H9 (cell line): ENCODE data around the gene SYNGR1. TPM values are rescaled to one million over a fixed set of nuclear protein-coding genes. Genes with fewer than 3 reads are reported as not detected.
A peak's percentile ranks its signal among the peaks of the same experiment; 100 is the strongest.

Experiments used
- DNase-seq: peaks from one replicate; pipeline ENCODE4 v3.0.0-alpha.2; 2017
- H2AFZ ChIP-seq: one replicate; pipeline ENCODE4 v1.6.1; 2013; ENCODE audit warnings: mild to moderate bottlenecking, low read length, control low read depth, moderate library complexity
- H2AK5ac ChIP-seq: 2 replicates; pipeline ENCODE4 v1.6.1; 2013; ENCODE audit warnings: low read length, control low read depth, mixed read lengths; ENCODE audit not compliant: insufficient read length
- H2BK120ac ChIP-seq: one replicate; pipeline ENCODE4 v1.6.1; 2013; ENCODE audit warnings: low read depth, mild to moderate bottlenecking, low read length, control low read depth, inconsistent platforms; ENCODE audit not compliant: poor library complexity, severe bottlenecking
- H2BK12ac ChIP-seq: 2 replicates; pipeline ENCODE4 v1.6.1; 2013; ENCODE audit warnings: low read length, control low read depth, mixed read lengths, low read depth; ENCODE audit not compliant: insufficient read length
- H2BK15ac ChIP-seq: 2 replicates; pipeline ENCODE4 v1.6.1; 2013; ENCODE audit warnings: low read depth, low read length, control low read depth
- H2BK20ac ChIP-seq: one replicate; pipeline ENCODE4 v1.6.1; 2013; ENCODE audit warnings: low read depth, mild to moderate bottlenecking, low read length, control low read depth, inconsistent platforms; ENCODE audit not compliant: poor library complexity, severe bottlenecking
- H2BK5ac ChIP-seq: 2 replicates; pipeline ENCODE4 v1.6.1; 2013; ENCODE audit warnings: low read length, control low read depth, mixed read lengths; ENCODE audit not compliant: insufficient read length
- H3K14ac ChIP-seq: 2 replicates; pipeline ENCODE4 v1.6.1; 2013; ENCODE audit warnings: low read length, control low read depth; ENCODE audit not compliant: insufficient read depth
- H3K18ac ChIP-seq: 2 replicates; pipeline ENCODE4 v1.6.1; 2013; ENCODE audit warnings: low read depth, mild to moderate bottlenecking, mixed read lengths, low read length, control low read depth; ENCODE audit not compliant: insufficient read length
- H3K23ac ChIP-seq: 2 replicates; pipeline ENCODE4 v1.6.1; 2013; ENCODE audit warnings: low read length, control low read depth, mixed read lengths, low read depth; ENCODE audit not compliant: insufficient read length
- H3K23me2 ChIP-seq: 2 replicates; pipeline ENCODE4 v1.6.1; 2013; ENCODE audit warnings: low read depth, mild to moderate bottlenecking, mixed read lengths, low read length, control low read depth; ENCODE audit not compliant: insufficient read length, poor library complexity, severe bottlenecking
- H3K27ac ChIP-seq: 2 replicates; pipeline ENCODE4 v1.5.1; 2013; ENCODE audit warnings: low read length, control low read depth, mixed read lengths, low read depth; ENCODE audit not compliant: insufficient read length
- H3K27me3 ChIP-seq: 2 replicates; pipeline ENCODE4 v1.6.1; 2013; ENCODE audit warnings: low read length, control low read depth, inconsistent platforms; ENCODE audit not compliant: insufficient read depth
- H3K4ac ChIP-seq: 2 replicates; pipeline ENCODE4 v1.6.1; 2013; ENCODE audit warnings: low read depth, mild to moderate bottlenecking, control low read depth, inconsistent platforms, low read length, moderate library complexity
- H3K4me1 ChIP-seq: 2 replicates; pipeline ENCODE4 v1.6.1; 2013; ENCODE audit warnings: low read length, control low read depth, inconsistent platforms; ENCODE audit not compliant: insufficient read depth
- H3K4me2 ChIP-seq: 2 replicates; pipeline ENCODE4 v1.6.1; 2013; ENCODE audit warnings: low read length, control low read depth, mixed read lengths; ENCODE audit not compliant: insufficient read length, insufficient read depth
- H3K56ac ChIP-seq: 2 replicates; pipeline ENCODE4 v1.6.1; 2013; ENCODE audit warnings: low read depth, mild to moderate bottlenecking, mixed read lengths, low read length, control low read depth; ENCODE audit not compliant: insufficient read length
- H3K79me1 ChIP-seq: 2 replicates; pipeline ENCODE4 v1.6.1; 2013; ENCODE audit warnings: low read depth, mild to moderate bottlenecking, moderate library complexity, low read length, control low read depth, inconsistent platforms; ENCODE audit not compliant: insufficient read depth, poor library complexity, severe bottlenecking
- H3K79me2 ChIP-seq: 2 replicates; pipeline ENCODE4 v1.6.1; 2013; ENCODE audit warnings: low read length, control low read depth, inconsistent platforms; ENCODE audit not compliant: insufficient read depth
- H3K9ac ChIP-seq: 2 replicates; pipeline ENCODE4 v1.6.1; 2013; ENCODE audit warnings: low read length, control low read depth, mixed read lengths; ENCODE audit not compliant: insufficient read length; ENCODE audit errors: extremely low read depth
- H3K9me3 ChIP-seq: one replicate; pipeline ENCODE4 v1.6.1; 2013; ENCODE audit warnings: low read depth, low read length, inconsistent platforms; ENCODE audit not compliant: control insufficient read depth
- H3T11ph ChIP-seq: one replicate; pipeline ENCODE4 v1.6.1; 2013; ENCODE audit warnings: mild to moderate bottlenecking, low read length, control low read depth, inconsistent platforms
- H4K20me1 ChIP-seq: one replicate; pipeline ENCODE4 v1.6.1; 2013; ENCODE audit not compliant: control insufficient read depth, insufficient read length, insufficient read depth
- H4K5ac ChIP-seq: 2 replicates; pipeline ENCODE4 v1.6.1; 2013; ENCODE audit warnings: low read depth, mild to moderate bottlenecking, mixed read lengths, low read length, control low read depth; ENCODE audit not compliant: insufficient read length
- H4K8ac ChIP-seq: replicated peaks from 2 replicates; pipeline ENCODE4 v1.6.1; 2013; ENCODE audit warnings: low read length, control low read depth, mixed read lengths, low read depth; ENCODE audit not compliant: insufficient read length
- H4K91ac ChIP-seq: 2 replicates; pipeline ENCODE4 v1.6.1; 2013; ENCODE audit warnings: low read depth, mild to moderate bottlenecking, moderate library complexity, mixed read lengths, low read length, control low read depth; ENCODE audit not compliant: insufficient read length
- H3K27ac Mint-ChIP-seq, 3 experiments: 2 replicates in 2 of 3; 3 replicates in 1 of 3; pipeline ENCODE4 v1.8.0; 2020 to 2021; ENCODE audit warnings: mixed read lengths in 3 of 3, mild to moderate bottlenecking in 1 of 3, moderate library complexity in 1 of 3
- H3K27me3 Mint-ChIP-seq: 2 replicates; pipeline ENCODE4 v1.8.0; 2021; ENCODE audit warnings: low read depth, mild to moderate bottlenecking, moderate library complexity, mixed read lengths
- H3K36me3 Mint-ChIP-seq, 3 experiments: 2 replicates in 2 of 3; 3 replicates in 1 of 3; pipeline ENCODE4 v1.8.0; 2020 to 2021; ENCODE audit warnings: low read depth in 3 of 3, mixed read lengths in 3 of 3; ENCODE audit not compliant: insufficient read depth in 1 of 3
- H3K4me1 Mint-ChIP-seq, 2 experiments: 2 replicates each; pipeline ENCODE4 v1.8.0; 2020; ENCODE audit warnings: mixed read lengths in 2 of 2
- H3K4me3 Mint-ChIP-seq, 2 experiments: 2 replicates in 1 of 2; 3 replicates in 1 of 2; pipeline ENCODE4 v1.8.0; 2020 to 2021; ENCODE audit warnings: mild to moderate bottlenecking in 2 of 2, mixed read lengths in 2 of 2, moderate library complexity in 1 of 2
- H3K9me3 Mint-ChIP-seq, 2 experiments: 2 replicates in 1 of 2; 3 replicates in 1 of 2; pipeline ENCODE4 v1.8.0; 2020; ENCODE audit warnings: mild to moderate bottlenecking in 2 of 2, mixed read lengths in 2 of 2, moderate library complexity in 1 of 2
- CTCF ChIP-seq: fragments of 200-600 bp; sonication (generic); conservative IDR thresholded peaks from 3 replicates; pipeline ENCODE4 v1.8.0; 2021; ENCODE audit warnings: antibody characterized with exemption, mild to moderate bottlenecking
- WGBS: extraction: QIAGEN DNeasy Blood & Tissue Kit; methylation state at CpG from one replicate; pipeline ENCODE4 v1.1.7; 2013; ENCODE audit warnings: missing lambda C conversion rate, low lambda C conversion rate, mixed read lengths; ENCODE audit not compliant: insufficient read length; ENCODE audit errors: extremely low coverage; 5-methylcytosine and 5-hydroxymethylcytosine counted together
- total RNA-seq: library from RNA; stranded (reverse); gene quantifications from 2 replicates; pipeline ENCODE4 v1.2.1, GENCODE V29; 2021

Gene SYNGR1
- total RNA-seq, 1 experiment from 2014 or later, result 13.2 TPM

- Histone ChIP-seq H3T11ph (no peak overlapping the region), H3K79me2 (no peaks in the 10 kb centered on the region), H2BK15ac (no peak overlapping the region), H4K20me1 (no peaks in the 10 kb centered on the region), H3K18ac (no peak overlapping the region), H3K79me1 (no peaks in the 10 kb centered on the region), H3K4me1 (no peaks in the 10 kb centered on the region), H3K4me2 (no peak overlapping the region), H3K23ac (no peak overlapping the region), H2BK120ac (no peak overlapping the region), H3K9ac (no peak overlapping the region), H2AFZ (no peak overlapping the region), H3K23me2 (no peaks in the 10 kb centered on the region), H3K27me3 (0 out of 2 replicates have a peak, but pooled peaks cover 2% of the 10 kb centered on the region), H2BK5ac (no peak overlapping the region), H3K56ac (no peak overlapping the region), H3K4ac (no peak overlapping the region), H3K9me3 (peaks cover 4% of the 10 kb centered on the region), H4K8ac (no peak overlapping the region), H2BK20ac (no peak overlapping the region), H3K27ac (no peak overlapping the region), H2AK5ac (no peak overlapping the region), H4K91ac (no peak overlapping the region), H3K14ac (no peak overlapping the region), H4K5ac (no peak overlapping the region), H2BK12ac (no peak overlapping the region)
- H3K36me3 Mint-ChIP-seq, result peaks cover 7 to 20% (median 13%) of the 10 kb centered on the region in 3 experiments; a peak in 6 of 7 replicates
- WGBS, result no CpG with 5 or more reads among the region's 11 CpGs
- peaks cover 2 to 6% of the 10 kb centered on the region in 2 experiments; a peak in 3 of 5 replicates for H3K9me3 Mint-ChIP-seq
- peaks cover 17 to 18% of the 10 kb centered on the region in 2 experiments for H3K4me1 Mint-ChIP-seq
- H3K4me3 Mint-ChIP-seq, result no peak overlapping the region; a peak in 1 of 5 replicates
- H3K27ac Mint-ChIP-seq, result peak overlapping the region in 1 of 3 experiments; percentile 18; a peak in 1 of 7 replicates
- no peak for TF ChIP-seq CTCF
- H3K27me3 Mint-ChIP-seq, result peaks cover 3% of the 10 kb centered on the region; the same call in 1 of the 2 replicates
- no peak for DNase-seq
Observed at GRCh38 chr22:39303358-39303757, 46.4 kb upstream of the SYNGR1 start.
